ENCODE data around the gene WDR5. TPM values are rescaled to one million over a fixed set of nuclear protein-coding genes. Genes with fewer than 3 reads are reported as not detected.

Gene WDR5
- total RNA-seq, 2 donors from 2014 or later: 53.8 to 57.2 TPM

- H3K27ac Mint-ChIP-seq: no peak overlapping the region
- H3K9me3 ChIP-seq (ENCODE audit: control insufficient read depth, low read length): no peaks in the 10 kb centered on the region
- TF ChIP-seq CTCF (conservative IDR thresholded peaks at IDR 0.05): no peak
- H3K27ac ChIP-seq (ENCODE audit: low read depth, low read length): no peak overlapping the region
- H3K9ac ChIP-seq (ENCODE audit: extremely low read depth, low read length, poor library complexity, severe bottlenecking): no peak overlapping the region
- WGBS, 2 experiments (ENCODE audit: insufficient coverage in 1 of 2, insufficient read length in 1 of 2): 96 to 97% methylated on average over 16 to 23 of the region's 23 CpGs
- H3K4me1 Mint-ChIP-seq: no peaks in the 10 kb centered on the region
- peaks cover 57% of the 10 kb centered on the region for H3K36me3 Mint-ChIP-seq (ENCODE audit: low read depth)
- no peaks in the 10 kb centered on the region for H3K4me1 ChIP-seq (ENCODE audit: control insufficient read depth, insufficient read depth, low read length)
- H3K27me3 Mint-ChIP-seq (ENCODE audit: insufficient read depth): no peaks in the 10 kb centered on the region
- no peak for DNase-seq
- H3K4me3 ChIP-seq (ENCODE audit: low read length): no peak overlapping the region
- no peaks in the 10 kb centered on the region for H3K9me3 Mint-ChIP-seq
- peaks cover 52% of the 10 kb centered on the region for H3K36me3 ChIP-seq (ENCODE audit: control insufficient read depth, insufficient read depth, low read length)
- H3K4me3 Mint-ChIP-seq: no peak overlapping the region
- H3K27me3 ChIP-seq (ENCODE audit: control insufficient read depth, insufficient read depth, low read length, poor library complexity, severe bottlenecking): no peaks in the 10 kb centered on the region
These were observed 21.6 kb downstream of the WDR5 start for GRCh38 chr9:134157378-134157885.

- no peak for TF ChIP-seq CTCF (conservative IDR thresholded peaks at IDR 0.05)
- no peak overlapping the region for H3K27ac ChIP-seq (ENCODE audit: low read depth, low read length)
- H3K27me3 Mint-ChIP-seq (ENCODE audit: insufficient read depth): no peaks in the 10 kb centered on the region
- H3K27me3 ChIP-seq (ENCODE audit: control insufficient read depth, insufficient read depth, low read length, poor library complexity, severe bottlenecking): no peaks in the 10 kb centered on the region
- no peaks in the 10 kb centered on the region for H3K9me3 ChIP-seq (ENCODE audit: control insufficient read depth, low read length)
- H3K4me3 ChIP-seq (ENCODE audit: low read length): no peak overlapping the region
- 95 to 96% methylated on average over 11 to 17 of the region's 17 CpGs for WGBS, 2 experiments (ENCODE audit: insufficient coverage in 1 of 2, insufficient read length in 1 of 2)
- no peak overlapping the region for H3K9ac ChIP-seq (ENCODE audit: extremely low read depth, low read length, poor library complexity, severe bottlenecking)
- H3K36me3 ChIP-seq (ENCODE audit: control insufficient read depth, insufficient read depth, low read length): peaks cover 45% of the 10 kb centered on the region
- H3K4me1 Mint-ChIP-seq: no peaks in the 10 kb centered on the region
- no peaks in the 10 kb centered on the region for H3K4me1 ChIP-seq (ENCODE audit: control insufficient read depth, insufficient read depth, low read length)
- DNase-seq: no peak
- H3K4me3 Mint-ChIP-seq: no peak overlapping the region
- H3K27ac Mint-ChIP-seq: no peak overlapping the region
- no peaks in the 10 kb centered on the region for H3K9me3 Mint-ChIP-seq
- H3K36me3 Mint-ChIP-seq (ENCODE audit: low read depth): peaks cover 52% of the 10 kb centered on the region
These were observed 22.4 kb downstream of the WDR5 start for GRCh38 chr9:134158242-134158641.

- Histone ChIP-seq H3K27ac (ENCODE audit: low read depth, low read length) (peak overlapping the region; percentile 11), H3K36me3 (ENCODE audit: control insufficient read depth, insufficient read depth, low read length) (peaks cover 42% of the 10 kb centered on the region), H3K9me3 (ENCODE audit: control insufficient read depth, low read length) (no peaks in the 10 kb centered on the region), H3K27me3 (ENCODE audit: control insufficient read depth, insufficient read depth, low read length, poor library complexity, severe bottlenecking) (no peaks in the 10 kb centered on the region), H3K4me3 (ENCODE audit: low read length) (no peak overlapping the region), H3K4me1 (ENCODE audit: control insufficient read depth, insufficient read depth, low read length) (no peaks in the 10 kb centered on the region), H3K9ac (ENCODE audit: extremely low read depth, low read length, poor library complexity, severe bottlenecking) (no peak overlapping the region)
- Mint-ChIP-seq H3K27ac (no peak overlapping the region), H3K27me3 (ENCODE audit: insufficient read depth) (no peaks in the 10 kb centered on the region), H3K4me1 (no peaks in the 10 kb centered on the region), H3K36me3 (ENCODE audit: low read depth) (peaks cover 50% of the 10 kb centered on the region), H3K4me3 (no peak overlapping the region), H3K9me3 (no peaks in the 10 kb centered on the region)
- WGBS, 2 experiments (ENCODE audit: insufficient coverage in 1 of 2, insufficient read length in 1 of 2): 93 to 94% methylated on average over 15 to 20 of the region's 20 CpGs
- TF ChIP-seq CTCF (conservative IDR thresholded peaks at IDR 0.05): no peak
- DNase-seq: peak; percentile 37
These were observed 23.0 kb downstream of the WDR5 start for GRCh38 chr9:134158753-134159392.
